Stimulated activated CD4-positive, alpha-beta T cell treated with anti-CD3 and anti-CD28 coated beads, Interleukin-1b, Interleukin-23, amount 100 ng/mL, for 24 hours (primary cell): ENCODE measurements around the gene PPP1R9B.

ENCODE experiments used
- DNase-seq, 4 experiments: peaks; one replicate each; pipeline ENCODE4 v3.0.0-alpha.2; 2020; ENCODE audit warnings: low read depth in 4 of 4, low spot score in 1 of 4

The PPP1R9B gene

GRCh38 chr17:50109785-50110184 is 40.7 kb downstream of the PPP1R9B start:
- no peak for DNase-seq

GRCh38 chr17:50109207-50109606 is 41.3 kb downstream of the PPP1R9B start:
- DNase-seq: no peak

GRCh38 chr17:50108556-50108955 is 41.9 kb downstream of the PPP1R9B start:
- DNase-seq: no peak

- DNase-seq: no peak
These were observed 42.6 kb downstream of the PPP1R9B start for GRCh38 chr17:50107790-50108414.

- DNase-seq: no peak
These were observed 43.9 kb downstream of the PPP1R9B start for GRCh38 chr17:50106393-50107131.

- no peak for DNase-seq
These were observed 44.7 kb downstream of the PPP1R9B start for GRCh38 chr17:50105811-50106210.

- no peak for DNase-seq
These were observed 46.5 kb downstream of the PPP1R9B start for GRCh38 chr17:50103941-50104340.

GRCh38 chr17:50103252-50103651 is 47.2 kb downstream of the PPP1R9B start:
- no peak for DNase-seq

GRCh38 chr17:50102164-50102991 is 48.1 kb downstream of the PPP1R9B start:
- DNase-seq: no peak

GRCh38 chr17:50101346-50102163 is 48.9 kb downstream of the PPP1R9B start:
- DNase-seq: no peak

GRCh38 chr17:50100921-50101345 is 49.5 kb downstream of the PPP1R9B start:
- DNase-seq: no peak

GRCh38 chr17:50100480-50100883 is 50.0 kb downstream of the PPP1R9B start:
- DNase-seq: no peak

GRCh38 chr17:50099003-50099402 is 51.5 kb downstream of the PPP1R9B start:
- DNase-seq: no peak

- no peak for DNase-seq
These were observed 51.9 kb downstream of the PPP1R9B start for GRCh38 chr17:50098583-50098982.

- no peak for DNase-seq
These were observed 52.6 kb downstream of the PPP1R9B start for GRCh38 chr17:50097926-50098325.

GRCh38 chr17:50097455-50097854 is 53.0 kb downstream of the PPP1R9B start:
- DNase-seq: no peak

GRCh38 chr17:50096758-50097157 is 53.7 kb downstream of the PPP1R9B start:
- no peak for DNase-seq

GRCh38 chr17:50096092-50096491 is 54.4 kb downstream of the PPP1R9B start:
- no peak for DNase-seq

- no peak for DNase-seq
These were observed 54.8 kb downstream of the PPP1R9B start for GRCh38 chr17:50095626-50096037.

GRCh38 chr17:50094753-50095619 is 55.5 kb downstream of the PPP1R9B start, which contains the start of gene PDK2:
Gene PDK2 (plus strand): TSS chr17:50095351. CDS start chr17:50095436, 85 bp downstream.
- DNase-seq: peak; percentile 78 to 93 (median 88)
